HCT116 (cell line): Measurements from ENCODE around the gene SCUBE2.

Experiments used
- CTCF ChIP-seq, 3 experiments: fragments of 200-600 bp in 1 of 3; sonication (generic) in 1 of 3; IDR thresholded peaks in 2 of 3; conservative IDR thresholded peaks in 1 of 3; 2 replicates each; pipeline ENCODE4 v1.5.1; 2012 to 2017; ENCODE audit warnings: low read depth in 2 of 3, low read length in 2 of 3, antibody characterized with exemption in 1 of 3, borderline replicate concordance in 1 of 3, control low read depth in 1 of 3, mild to moderate bottlenecking in 1 of 3, mixed read lengths in 1 of 3, mixed run types in 1 of 3, moderate library complexity in 1 of 3; ENCODE audit not compliant: insufficient read depth in 1 of 3
- ELF1 ChIP-seq: IDR thresholded peaks from 2 replicates; pipeline ENCODE4 v1.6.1; 2012; ENCODE audit warnings: low read depth, borderline replicate concordance
- EZH2phosphoT487 ChIP-seq: fragments of 200-600 bp; IDR thresholded peaks from 2 replicates; pipeline ENCODE4 v1.6.1; 2018; ENCODE audit warnings: antibody characterized with exemption, borderline replicate concordance
- POLR2A ChIP-seq: IDR thresholded peaks from 2 replicates; pipeline ENCODE4 v1.7.0; 2011; ENCODE audit warnings: borderline replicate concordance; ENCODE audit not compliant: insufficient read depth, insufficient read length; ENCODE audit errors: extremely low read depth
- POLR2AphosphoS5 ChIP-seq: IDR thresholded peaks from 2 replicates; pipeline ENCODE4 v1.6.1; 2011; ENCODE audit warnings: mild to moderate bottlenecking, low read depth, low read length, moderate library complexity

GRCh38 chr11:9094420-9094819 lies 3.0 kb upstream of the SCUBE2 start:
- TF ChIP-seq ELF1, result no peak
- no peak for TF ChIP-seq POLR2AphosphoS5
- no peak for TF ChIP-seq CTCF (IDR thresholded peaks at IDR 0.05 in 2 of 3, conservative IDR thresholded peaks at IDR 0.05 in 1 of 3; ENCODE audit: borderline replicate concordance in 1 of 3, insufficient read depth in 1 of 3, low read depth in 2 of 3, low read length in 2 of 3)
- no peak for TF ChIP-seq POLR2A
- no peak for TF ChIP-seq EZH2phosphoT487
